ENCODE data around the gene LZTFL1.

Gene LZTFL1

DNA sequence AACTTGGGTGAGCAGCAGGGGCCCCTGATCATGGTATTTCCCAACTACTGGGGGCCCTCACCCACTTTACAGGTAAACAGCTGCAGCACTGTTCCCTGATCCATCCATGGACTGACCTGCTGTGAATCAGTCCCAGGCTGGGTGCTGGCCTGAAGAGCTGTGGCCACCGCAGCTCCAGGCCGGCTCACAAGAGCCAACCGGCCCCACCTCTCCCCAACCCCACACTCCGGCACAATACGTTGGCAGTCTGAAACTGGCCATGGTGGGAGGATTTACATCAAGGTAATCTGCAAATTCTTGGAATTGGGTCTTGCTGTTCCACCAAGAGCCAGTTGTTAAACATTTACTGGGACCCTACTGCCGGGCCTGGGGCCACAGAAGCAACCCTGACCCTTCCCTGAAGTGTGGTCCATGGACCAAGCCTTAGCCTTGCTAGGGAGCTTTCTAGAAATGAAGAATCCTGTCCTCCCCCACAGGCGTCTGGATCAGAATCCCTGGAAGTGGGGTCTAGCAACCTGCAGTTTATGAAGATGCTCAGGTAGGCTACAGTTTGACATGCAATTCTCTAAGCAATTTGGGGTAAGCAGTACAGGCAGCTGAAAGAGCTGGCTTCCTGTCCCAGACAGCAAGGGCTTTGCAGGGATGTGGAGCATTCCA lies 49.3 kb downstream of the LZTFL1 start:
- H3K9me3 ChIP-seq (ENCODE audit: insufficient read depth, low read depth, low read length) = peaks cover 10% of the 10 kb centered on the region; the same call in 1 of the 2 replicates
- no peak overlapping the region for H3K27ac ChIP-seq (ENCODE audit: low read length)
- peaks cover 3% of the 10 kb centered on the region; the same call in 1 of the 2 replicates for H3K4me1 ChIP-seq (ENCODE audit: insufficient read depth, low read length)
- H3K9ac ChIP-seq (ENCODE audit: low read depth, low read length) = no peak overlapping the region
- no peak overlapping the region for H3K4me3 ChIP-seq (ENCODE audit: low read length)
- H3K27me3 ChIP-seq (ENCODE audit: insufficient read depth, low read length) = peaks cover 56% of the 10 kb centered on the region
- H3K36me3 ChIP-seq (ENCODE audit: insufficient read depth, low read depth, low read length) = no peaks in the 10 kb centered on the region

GRCh38 chr3:45792036-45792435 lies 49.9 kb downstream of the LZTFL1 start:
- H3K4me1 ChIP-seq (ENCODE audit: insufficient read depth, low read length) = peaks cover 3% of the 10 kb centered on the region; the same call in 1 of the 2 replicates
- H3K9ac ChIP-seq (ENCODE audit: low read depth, low read length) = no peak overlapping the region
- no peak overlapping the region for H3K4me3 ChIP-seq (ENCODE audit: low read length)
- H3K9me3 ChIP-seq (ENCODE audit: insufficient read depth, low read depth, low read length) = peaks cover 10% of the 10 kb centered on the region; the same call in 1 of the 2 replicates
- no peak overlapping the region for H3K27ac ChIP-seq (ENCODE audit: low read length)
- no peaks in the 10 kb centered on the region for H3K36me3 ChIP-seq (ENCODE audit: insufficient read depth, low read depth, low read length)
- H3K27me3 ChIP-seq (ENCODE audit: insufficient read depth, low read length) = peaks cover 50% of the 10 kb centered on the region

DNA sequence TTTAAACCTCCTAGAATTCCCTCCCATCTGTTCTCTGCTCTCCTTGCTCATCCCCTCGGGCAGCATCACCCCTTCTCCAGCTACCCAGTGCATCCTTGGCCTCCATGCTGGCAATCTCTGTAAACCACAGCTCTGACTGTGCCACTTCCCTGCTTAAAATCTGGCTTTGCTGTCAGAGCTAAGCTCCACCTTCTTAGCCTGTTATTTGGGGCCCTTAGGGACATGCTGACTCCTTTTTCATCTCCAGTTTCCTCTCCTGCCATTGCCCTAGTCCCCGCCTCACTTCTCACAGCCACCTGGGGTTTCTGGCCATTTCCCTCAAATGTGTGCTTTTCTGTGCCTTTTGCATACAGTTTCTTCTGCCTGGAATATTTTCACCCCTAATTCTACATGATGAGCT lies 51.3 kb downstream of the LZTFL1 start:
- H3K4me3 ChIP-seq (ENCODE audit: low read length) = no peak overlapping the region
- no peaks in the 10 kb centered on the region for H3K36me3 ChIP-seq (ENCODE audit: insufficient read depth, low read depth, low read length)
- H3K4me1 ChIP-seq (ENCODE audit: insufficient read depth, low read length) = no peaks in the 10 kb centered on the region; the same call in 1 of the 2 replicates
- no peak overlapping the region for H3K27ac ChIP-seq (ENCODE audit: low read length)
- peaks cover 10% of the 10 kb centered on the region; the same call in 1 of the 2 replicates for H3K9me3 ChIP-seq (ENCODE audit: insufficient read depth, low read depth, low read length)
- peaks cover 36% of the 10 kb centered on the region for H3K27me3 ChIP-seq (ENCODE audit: insufficient read depth, low read length)
- no peak overlapping the region for H3K9ac ChIP-seq (ENCODE audit: low read depth, low read length)

DNA sequence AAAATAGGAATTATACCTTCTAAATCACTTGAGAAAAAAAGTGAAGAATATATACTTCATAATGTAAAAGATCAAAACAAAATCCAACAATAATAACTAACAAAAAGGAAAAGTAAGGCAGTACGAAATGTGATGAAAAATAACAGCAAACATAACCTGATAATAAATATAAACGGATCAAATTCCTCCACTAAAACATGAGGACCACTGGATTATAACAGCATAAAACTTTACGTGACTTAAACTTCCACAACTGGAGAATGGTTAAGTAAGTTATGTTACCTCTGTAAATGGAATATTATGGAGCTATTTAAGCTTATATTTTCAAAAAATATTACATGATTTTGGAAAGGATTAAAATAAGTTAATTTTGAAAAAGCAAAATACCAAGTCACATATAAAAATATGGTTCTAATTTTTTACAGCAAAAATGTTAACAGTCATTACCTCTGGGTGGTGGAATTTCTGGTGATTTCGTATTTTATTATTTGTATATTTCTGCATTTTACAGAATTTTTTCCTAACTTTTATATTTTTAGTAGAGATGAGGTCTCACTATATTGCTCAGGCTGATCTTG lies 52.6 kb downstream of the LZTFL1 start:
- Histone ChIP-seq H3K9me3 (ENCODE audit: insufficient read depth, low read depth, low read length) (peaks cover 10% of the 10 kb centered on the region; the same call in 1 of the 2 replicates), H3K27ac (ENCODE audit: low read length) (no peak overlapping the region), H3K9ac (ENCODE audit: low read depth, low read length) (no peak overlapping the region), H3K27me3 (ENCODE audit: insufficient read depth, low read length) (peaks cover 23% of the 10 kb centered on the region), H3K4me3 (ENCODE audit: low read length) (no peak overlapping the region), H3K36me3 (ENCODE audit: insufficient read depth, low read depth, low read length) (no peaks in the 10 kb centered on the region), H3K4me1 (ENCODE audit: insufficient read depth, low read length) (no peaks in the 10 kb centered on the region)

DNA sequence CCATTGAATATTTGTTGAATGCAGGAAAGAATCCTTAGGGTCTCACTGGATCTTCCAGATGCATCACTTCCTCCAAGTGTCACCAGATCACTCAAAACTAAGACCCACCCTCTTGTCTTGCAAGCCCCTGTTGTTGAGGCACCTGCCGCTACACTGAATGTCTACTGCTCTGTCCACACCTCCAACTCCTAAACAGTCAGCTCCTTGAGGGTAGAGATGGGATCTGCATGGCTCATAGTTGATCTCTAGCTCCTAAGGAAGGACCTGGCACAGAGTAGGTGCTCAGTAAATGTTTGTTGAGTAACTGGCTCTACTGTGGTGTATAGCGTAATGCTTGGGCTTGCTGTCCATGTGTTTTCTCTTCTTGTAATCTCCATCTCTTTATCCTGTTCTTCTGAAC lies 54.4 kb downstream of the LZTFL1 start:
- no peak overlapping the region for H3K27ac ChIP-seq (ENCODE audit: low read length)
- no peak overlapping the region for H3K4me3 ChIP-seq (ENCODE audit: low read length)
- peaks cover 5% of the 10 kb centered on the region for H3K27me3 ChIP-seq (ENCODE audit: insufficient read depth, low read length)
- no peaks in the 10 kb centered on the region for H3K36me3 ChIP-seq (ENCODE audit: insufficient read depth, low read depth, low read length)
- H3K9ac ChIP-seq (ENCODE audit: low read depth, low read length) = no peak overlapping the region
- H3K4me1 ChIP-seq (ENCODE audit: insufficient read depth, low read length) = no peaks in the 10 kb centered on the region
- H3K9me3 ChIP-seq (ENCODE audit: insufficient read depth, low read depth, low read length) = peaks cover 10% of the 10 kb centered on the region; the same call in 1 of the 2 replicates

DNA sequence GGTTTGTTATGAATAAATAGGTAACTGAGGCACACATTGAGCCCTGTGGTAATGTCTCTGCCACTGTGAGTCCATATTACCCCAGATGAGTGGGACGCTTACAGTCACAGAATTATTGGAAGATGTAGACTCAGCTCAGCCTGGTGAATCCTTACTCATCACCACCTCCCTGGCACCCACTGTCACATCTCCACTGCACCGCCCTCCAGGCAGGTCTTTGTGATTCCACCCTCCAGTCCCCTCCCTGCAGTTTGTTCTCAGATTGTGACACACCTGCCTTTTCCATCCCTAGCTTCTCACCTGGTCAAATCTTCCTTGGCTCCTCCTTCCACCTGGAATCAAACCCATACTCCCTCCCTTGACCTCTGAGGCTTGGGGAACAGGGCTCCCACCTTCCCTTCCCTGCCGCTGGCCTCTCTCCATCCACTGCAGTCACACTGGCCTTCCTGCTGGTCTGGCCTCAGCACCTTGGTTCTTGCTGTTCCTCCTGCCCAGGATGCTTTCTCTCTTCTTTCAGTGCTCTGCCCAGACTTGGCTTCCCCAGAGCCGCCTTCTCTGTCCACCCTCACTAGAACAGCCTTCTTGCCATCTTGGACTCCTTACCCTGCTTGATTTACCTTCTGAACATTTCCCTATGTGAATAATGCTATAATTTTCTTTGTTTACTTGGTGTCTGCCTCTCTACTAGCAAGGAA lies 55.0 kb downstream of the LZTFL1 start:
- Histone ChIP-seq H3K4me1 (ENCODE audit: insufficient read depth, low read length) (no peaks in the 10 kb centered on the region), H3K9me3 (ENCODE audit: insufficient read depth, low read depth, low read length) (peaks cover 10% of the 10 kb centered on the region; the same call in 1 of the 2 replicates), H3K27ac (ENCODE audit: low read length) (no peak overlapping the region), H3K36me3 (ENCODE audit: insufficient read depth, low read depth, low read length) (no peaks in the 10 kb centered on the region), H3K4me3 (ENCODE audit: low read length) (no peak overlapping the region), H3K27me3 (ENCODE audit: insufficient read depth, low read length) (0 out of 2 replicates have a peak, but pooled peaks cover 3% of the 10 kb centered on the region), H3K9ac (ENCODE audit: low read depth, low read length) (no peak overlapping the region)

GRCh38 chr3:45785605-45786150 lies 56.2 kb downstream of the LZTFL1 start:
- H3K9ac ChIP-seq (ENCODE audit: low read depth, low read length) = no peak overlapping the region
- peaks cover 10% of the 10 kb centered on the region; the same call in 1 of the 2 replicates for H3K9me3 ChIP-seq (ENCODE audit: insufficient read depth, low read depth, low read length)
- H3K27me3 ChIP-seq (ENCODE audit: insufficient read depth, low read length) = no peaks in the 10 kb centered on the region
- H3K27ac ChIP-seq (ENCODE audit: low read length) = no peak overlapping the region
- H3K4me1 ChIP-seq (ENCODE audit: insufficient read depth, low read length) = no peaks in the 10 kb centered on the region
- no peaks in the 10 kb centered on the region for H3K36me3 ChIP-seq (ENCODE audit: insufficient read depth, low read depth, low read length)
- H3K4me3 ChIP-seq (ENCODE audit: low read length) = no peak overlapping the region

- H3K4me1 ChIP-seq (ENCODE audit: insufficient read depth, low read length) = no peaks in the 10 kb centered on the region
These were observed 58.3 kb downstream of the LZTFL1 start for GRCh38 chr3:45783667-45784066.

DNA sequence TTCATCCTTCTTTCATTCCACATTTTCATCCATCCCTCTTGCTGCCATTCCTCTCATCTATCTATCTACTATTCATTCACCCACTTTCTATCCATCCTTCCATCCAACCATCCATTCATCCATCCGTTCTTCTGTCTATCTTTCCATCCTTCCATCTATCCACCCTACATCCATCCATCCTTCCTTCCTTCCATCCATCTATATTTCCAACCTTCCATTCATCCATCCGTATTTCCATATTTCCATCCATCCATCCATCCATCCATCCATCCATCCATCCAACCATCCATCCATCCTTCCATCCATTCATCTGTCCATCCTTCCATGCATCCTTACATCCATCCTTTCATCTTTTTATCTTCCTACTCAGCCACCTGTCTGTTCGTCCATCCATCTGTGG lies 59.5 kb downstream of the LZTFL1 start:
- Histone ChIP-seq H3K36me3 (ENCODE audit: insufficient read depth, low read depth, low read length) (no peaks in the 10 kb centered on the region), H3K27me3 (ENCODE audit: insufficient read depth, low read length) (no peaks in the 10 kb centered on the region), H3K9me3 (ENCODE audit: insufficient read depth, low read depth, low read length) (no peaks in the 10 kb centered on the region), H3K27ac (ENCODE audit: low read length) (no peak overlapping the region), H3K4me1 (ENCODE audit: insufficient read depth, low read length) (no peaks in the 10 kb centered on the region), H3K4me3 (ENCODE audit: low read length) (no peak overlapping the region), H3K9ac (ENCODE audit: low read depth, low read length) (no peak overlapping the region)

More at GRCh38 chr3:45783667-45784066, 58.3 kb downstream of the LZTFL1 start:
- Histone ChIP-seq H3K36me3 (ENCODE audit: insufficient read depth, low read depth, low read length) (no peaks in the 10 kb centered on the region), H3K27ac (ENCODE audit: low read length) (no peak overlapping the region), H3K4me3 (ENCODE audit: low read length) (no peak overlapping the region), H3K27me3 (ENCODE audit: insufficient read depth, low read length) (no peaks in the 10 kb centered on the region), H3K9ac (ENCODE audit: low read depth, low read length) (no peak overlapping the region), H3K9me3 (ENCODE audit: insufficient read depth, low read depth, low read length) (no peaks in the 10 kb centered on the region)

DNA sequence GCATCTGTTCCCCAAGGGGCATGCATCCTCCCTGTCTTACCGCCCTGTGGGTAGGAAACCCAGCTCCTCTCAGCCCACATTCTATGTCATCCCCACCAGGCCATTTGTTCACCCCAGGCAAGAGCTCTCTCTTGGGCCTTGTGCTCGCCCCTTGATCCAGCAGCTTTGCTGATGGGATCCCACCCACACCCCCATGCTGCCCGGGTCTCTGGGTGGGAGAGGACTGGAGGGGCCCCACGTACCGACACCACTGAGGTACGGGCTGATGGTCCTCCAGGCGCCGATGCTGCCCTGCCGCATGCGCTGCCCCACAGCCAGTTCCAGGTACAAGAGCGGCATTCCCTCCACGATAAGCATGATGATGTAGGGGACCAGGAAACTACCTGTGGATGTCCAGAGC lies 60.1 kb downstream of the LZTFL1 start:
- H3K27ac ChIP-seq (ENCODE audit: low read length) = no peak overlapping the region
- H3K9me3 ChIP-seq (ENCODE audit: insufficient read depth, low read depth, low read length) = no peaks in the 10 kb centered on the region
- H3K27me3 ChIP-seq (ENCODE audit: insufficient read depth, low read length) = no peaks in the 10 kb centered on the region
- no peaks in the 10 kb centered on the region for H3K36me3 ChIP-seq (ENCODE audit: insufficient read depth, low read depth, low read length)
- H3K9ac ChIP-seq (ENCODE audit: low read depth, low read length) = no peak overlapping the region
- H3K4me3 ChIP-seq (ENCODE audit: low read length) = no peak overlapping the region
- no peaks in the 10 kb centered on the region for H3K4me1 ChIP-seq (ENCODE audit: insufficient read depth, low read length)

- Histone ChIP-seq H3K9ac (ENCODE audit: low read depth, low read length) (no peak overlapping the region), H3K36me3 (ENCODE audit: insufficient read depth, low read depth, low read length) (no peaks in the 10 kb centered on the region), H3K9me3 (ENCODE audit: insufficient read depth, low read depth, low read length) (no peaks in the 10 kb centered on the region), H3K27ac (ENCODE audit: low read length) (no peak overlapping the region), H3K4me1 (ENCODE audit: insufficient read depth, low read length) (no peaks in the 10 kb centered on the region), H3K27me3 (ENCODE audit: insufficient read depth, low read length) (no peaks in the 10 kb centered on the region), H3K4me3 (ENCODE audit: low read length) (no peak overlapping the region)
These were observed 60.6 kb downstream of the LZTFL1 start for GRCh38 chr3:45781271-45781670.

Data from iPS-20b (cell line).